Neural crest cell (in vitro differentiated cells): ENCODE results near the gene ADH1A. TPM values are rescaled to one million over a fixed set of nuclear protein-coding genes. Genes with fewer than 3 reads are reported as not detected.

ENCODE experiments used
- DNase-seq: peaks from one replicate; pipeline ENCODE4 v3.0.0; 2021; ENCODE audit warnings: low read depth, mixed read lengths, low spot score
- H3K27ac Mint-ChIP-seq: one replicate; pipeline ENCODE4 v1.8.0; 2021; ENCODE audit warnings: mild to moderate bottlenecking, mixed read lengths; ENCODE audit not compliant: unreplicated experiment
- H3K27me3 Mint-ChIP-seq: 2 replicates; pipeline ENCODE4 v1.8.0; 2021; ENCODE audit warnings: low read depth, mild to moderate bottlenecking, mixed read lengths
- H3K36me3 Mint-ChIP-seq: 2 replicates; pipeline ENCODE4 v1.8.0; 2021; ENCODE audit warnings: low read depth, mild to moderate bottlenecking, mixed read lengths
- H3K4me1 Mint-ChIP-seq: 2 replicates; pipeline ENCODE4 v1.8.0; 2021; ENCODE audit warnings: mixed read lengths
- H3K4me3 Mint-ChIP-seq: one replicate; pipeline ENCODE4 v1.8.0; 2021; ENCODE audit warnings: mild to moderate bottlenecking, mixed read lengths
- H3K9me3 Mint-ChIP-seq: 2 replicates; pipeline ENCODE4 v1.8.0; 2021; ENCODE audit warnings: mixed read lengths
- total RNA-seq: library from RNA; stranded (reverse); gene quantifications from 2 replicates; pipeline ENCODE4 v1.2.1, GENCODE V29; 2021
- TF ChIP-seq, protein P1 (sequence below): fragments of 200-600 bp; sonication (generic); conservative IDR thresholded peaks from 2 replicates; pipeline ENCODE4 v1.5.0; 2021; ENCODE audit warnings: antibody characterized with exemption, mild to moderate bottlenecking

Gene ADH1A
- total RNA-seq, 1 donor from 2014 or later = not detected

DNA sequence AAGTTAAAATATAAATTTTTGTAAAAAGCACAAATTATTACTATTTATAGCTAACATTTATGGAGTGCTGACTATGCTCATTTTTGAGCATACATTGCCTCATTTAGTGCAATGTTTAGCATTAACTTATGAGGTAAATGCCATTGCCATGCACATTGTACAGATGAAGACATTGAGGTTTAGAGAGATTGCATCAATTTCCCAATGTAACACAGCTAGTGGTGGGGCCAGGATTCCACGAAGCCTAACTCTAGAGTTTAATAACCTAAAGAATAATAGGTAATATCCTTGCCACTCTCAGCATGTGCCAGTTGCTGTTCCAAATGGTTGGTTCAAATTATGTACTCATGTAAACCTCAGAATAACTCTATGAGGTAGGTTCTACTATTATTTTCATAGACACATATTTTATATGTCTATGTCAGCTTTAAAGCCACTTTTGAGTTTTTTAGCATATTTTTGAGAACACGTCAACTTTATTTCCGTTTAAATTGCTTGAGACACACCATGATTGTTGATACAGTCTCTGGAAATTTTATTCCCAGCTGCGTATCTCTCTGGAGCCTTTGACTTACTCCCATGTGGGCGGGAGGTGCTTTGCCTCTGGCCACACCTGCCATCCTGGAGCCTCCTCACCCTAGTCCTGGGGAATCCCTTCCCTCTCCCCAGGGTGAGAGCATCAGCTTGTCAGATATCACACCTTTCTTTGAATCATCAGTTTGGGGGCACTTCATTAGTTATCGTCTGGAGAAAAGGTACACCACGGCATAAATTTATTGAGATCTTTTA lies 10.8 kb upstream of the ADH1A start:
- peaks cover 2% of the 10 kb centered on the region for H3K36me3 Mint-ChIP-seq
- DNase-seq = no peak
- H3K4me1 Mint-ChIP-seq = no peaks in the 10 kb centered on the region
- peaks cover 18% of the 10 kb centered on the region for H3K9me3 Mint-ChIP-seq
- TF ChIP-seq, protein P1, sequence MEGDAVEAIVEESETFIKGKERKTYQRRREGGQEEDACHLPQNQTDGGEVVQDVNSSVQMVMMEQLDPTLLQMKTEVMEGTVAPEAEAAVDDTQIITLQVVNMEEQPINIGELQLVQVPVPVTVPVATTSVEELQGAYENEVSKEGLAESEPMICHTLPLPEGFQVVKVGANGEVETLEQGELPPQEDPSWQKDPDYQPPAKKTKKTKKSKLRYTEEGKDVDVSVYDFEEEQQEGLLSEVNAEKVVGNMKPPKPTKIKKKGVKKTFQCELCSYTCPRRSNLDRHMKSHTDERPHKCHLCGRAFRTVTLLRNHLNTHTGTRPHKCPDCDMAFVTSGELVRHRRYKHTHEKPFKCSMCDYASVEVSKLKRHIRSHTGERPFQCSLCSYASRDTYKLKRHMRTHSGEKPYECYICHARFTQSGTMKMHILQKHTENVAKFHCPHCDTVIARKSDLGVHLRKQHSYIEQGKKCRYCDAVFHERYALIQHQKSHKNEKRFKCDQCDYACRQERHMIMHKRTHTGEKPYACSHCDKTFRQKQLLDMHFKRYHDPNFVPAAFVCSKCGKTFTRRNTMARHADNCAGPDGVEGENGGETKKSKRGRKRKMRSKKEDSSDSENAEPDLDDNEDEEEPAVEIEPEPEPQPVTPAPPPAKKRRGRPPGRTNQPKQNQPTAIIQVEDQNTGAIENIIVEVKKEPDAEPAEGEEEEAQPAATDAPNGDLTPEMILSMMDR = no peak
- H3K27me3 Mint-ChIP-seq = no peaks in the 10 kb centered on the region
- H3K4me3 Mint-ChIP-seq = no peak overlapping the region
- H3K27ac Mint-ChIP-seq = peak overlapping the region; percentile 12

- Mint-ChIP-seq H3K27me3 (no peaks in the 10 kb centered on the region), H3K36me3 (peaks cover 2% of the 10 kb centered on the region), H3K4me3 (no peak overlapping the region), H3K27ac (no peak overlapping the region), H3K4me1 (no peaks in the 10 kb centered on the region), H3K9me3 (peaks cover 18% of the 10 kb centered on the region)
- DNase-seq = no peak
- TF ChIP-seq, protein P1 = no peak
Observed at GRCh38 chr4:99300934-99301333, 10.1 kb upstream of the ADH1A start.

GRCh38 chr4:99293357-99293756 lies 2.6 kb upstream of the ADH1A start:
- Mint-ChIP-seq H3K27me3 (no peaks in the 10 kb centered on the region), H3K36me3 (peaks cover 14% of the 10 kb centered on the region), H3K4me3 (no peak overlapping the region), H3K27ac (no peak overlapping the region), H3K9me3 (peaks cover 14% of the 10 kb centered on the region), H3K4me1 (no peaks in the 10 kb centered on the region)
- TF ChIP-seq, protein P1 = no peak
- no peak for DNase-seq

- H3K27ac Mint-ChIP-seq = no peak overlapping the region
- H3K36me3 Mint-ChIP-seq = no peaks in the 10 kb centered on the region
- no peaks in the 10 kb centered on the region for H3K27me3 Mint-ChIP-seq
- peaks cover 4% of the 10 kb centered on the region for H3K4me1 Mint-ChIP-seq
- DNase-seq = no peak
- TF ChIP-seq, protein P1 = no peak
- no peak overlapping the region for H3K4me3 Mint-ChIP-seq
- H3K9me3 Mint-ChIP-seq = peaks cover 4% of the 10 kb centered on the region
Observed at GRCh38 chr4:99285387-99285786, 5.4 kb downstream of the ADH1A start.

DNA sequence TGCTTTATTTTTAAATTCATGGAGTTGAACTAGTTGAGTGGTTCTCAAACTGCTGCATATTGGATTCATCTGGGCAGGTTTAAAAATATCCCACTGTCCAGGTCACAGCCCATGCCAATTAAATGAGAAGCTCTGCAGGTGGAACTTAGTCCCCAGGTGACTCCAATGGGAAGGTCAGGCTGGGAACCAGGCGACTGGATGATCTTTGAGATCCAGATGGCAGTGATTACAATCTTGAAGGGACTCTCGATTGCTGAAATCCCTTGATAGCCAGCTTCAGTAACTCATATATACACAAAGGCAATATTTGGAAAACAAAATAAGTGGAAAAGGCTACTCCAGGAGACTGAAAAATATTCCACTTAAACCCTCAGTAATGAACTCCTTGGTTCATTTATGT lies 8.1 kb downstream of the ADH1A start:
- Mint-ChIP-seq H3K36me3 (no peaks in the 10 kb centered on the region), H3K4me1 (peaks cover 4% of the 10 kb centered on the region)

More for the DNA sequence above, 8.1 kb downstream of the ADH1A start:
- Mint-ChIP-seq H3K9me3 (peaks cover 4% of the 10 kb centered on the region), H3K4me3 (no peak overlapping the region), H3K27me3 (no peaks in the 10 kb centered on the region), H3K27ac (no peak overlapping the region)
- TF ChIP-seq, protein P1 = no peak
- DNase-seq = no peak
